NCI-H187 (cell line): ENCODE measurements around the gene ZNF385B.

ENCODE experiments used
- DNase-seq, 2 experiments: peaks; one replicate each; lab custom pipeline; 2025; lab: John Stamatoyannopoulos, UW

The ZNF385B gene

DNA sequence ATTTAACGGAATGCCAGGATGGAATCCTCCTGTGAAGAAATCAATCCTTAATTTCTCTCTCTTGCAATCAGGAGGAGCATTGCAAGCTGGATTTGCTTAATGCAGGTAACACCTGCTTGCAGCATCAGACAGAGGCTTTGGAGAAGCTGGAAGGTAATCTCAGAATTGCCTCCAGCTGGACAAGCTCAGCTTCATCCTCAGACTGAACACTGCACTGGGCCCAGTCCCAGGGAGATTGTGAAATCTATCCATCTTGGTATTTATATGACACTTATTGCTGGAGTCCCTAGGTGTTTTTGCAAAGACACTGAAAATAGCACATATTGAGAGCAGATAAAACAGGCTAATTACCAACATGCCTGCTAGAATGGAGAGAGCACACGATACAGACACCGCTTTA is 417.4 kb downstream of the ZNF385B start:
- DNase-seq, result no peak

GRCh38 chr2:179443180-179443579 is 418.2 kb downstream of the ZNF385B start:
- DNase-seq, result no peak

GRCh38 chr2:179442206-179442605 is 419.2 kb downstream of the ZNF385B start:
- DNase-seq, result no peak

DNA sequence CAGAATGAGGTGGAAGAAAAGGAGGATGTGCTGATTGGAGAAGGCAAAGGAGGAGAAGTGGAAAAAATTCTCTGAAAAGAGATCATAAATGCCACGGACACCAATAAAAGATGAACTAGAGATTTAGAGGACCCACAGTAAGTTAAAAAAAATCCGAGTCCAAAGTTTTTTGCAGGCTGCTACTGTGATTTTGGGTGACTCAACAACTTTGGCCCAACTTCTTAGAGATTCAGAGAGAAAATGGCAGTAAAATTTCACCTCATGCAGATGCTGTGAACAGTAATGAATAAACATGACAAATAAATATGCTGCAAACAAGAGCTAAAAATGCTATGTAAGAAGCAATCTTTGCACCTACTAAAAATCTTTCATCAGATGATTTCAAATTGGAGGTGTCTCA is 419.9 kb downstream of the ZNF385B start:
- no peak for DNase-seq

DNA sequence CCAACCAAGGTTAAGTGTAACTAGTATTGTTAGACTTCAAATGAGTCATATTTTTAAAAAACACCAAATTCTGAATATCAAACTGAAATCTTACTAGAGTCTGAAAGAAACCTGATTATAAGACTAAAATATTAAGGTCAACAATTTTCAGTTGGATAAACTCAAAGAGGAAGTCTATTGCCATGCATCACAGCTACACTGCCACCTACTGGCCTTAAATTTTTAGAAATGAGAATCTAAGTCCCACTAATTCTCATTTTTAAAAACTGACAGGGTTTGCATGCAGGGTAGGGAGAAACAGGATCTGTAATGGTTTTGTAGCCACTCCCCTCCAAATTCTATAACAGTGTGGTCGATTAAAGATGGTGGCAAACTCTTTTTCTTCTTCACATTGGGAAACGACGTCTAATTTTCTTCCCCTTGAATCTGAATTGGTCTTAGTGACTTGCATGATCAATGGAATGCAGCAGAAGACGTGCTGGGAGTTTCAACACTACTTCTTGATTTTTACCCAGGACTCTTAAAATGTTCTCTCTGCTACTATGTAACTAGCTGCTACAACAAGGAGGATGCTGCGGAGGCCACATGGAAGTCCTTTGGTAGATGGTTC is 420.7 kb downstream of the ZNF385B start:
- DNase-seq, result no peak

GRCh38 chr2:179438654-179439053 is 422.8 kb downstream of the ZNF385B start:
- DNase-seq, result no peak

DNA sequence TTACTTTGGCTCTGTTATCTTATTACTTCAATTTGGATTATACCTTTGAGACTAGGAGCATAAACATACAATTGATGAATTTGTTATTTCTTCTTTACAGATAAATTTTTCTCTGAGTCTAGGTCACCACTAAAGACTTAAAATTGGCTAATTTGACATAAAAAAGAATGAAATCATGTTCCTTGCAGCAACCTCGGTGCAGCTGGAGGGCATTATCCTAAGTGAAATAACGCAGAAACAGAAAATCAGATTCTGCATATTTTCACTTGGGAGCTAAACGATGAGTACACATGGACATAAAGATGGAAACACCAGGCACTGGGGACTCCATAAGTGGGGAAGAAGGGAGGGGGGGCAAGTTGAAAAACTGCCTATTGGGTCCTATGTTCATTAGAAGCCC is 424.0 kb downstream of the ZNF385B start:
- no peak for DNase-seq

GRCh38 chr2:179435566-179435965 is 425.8 kb downstream of the ZNF385B start:
- no peak for DNase-seq

DNA sequence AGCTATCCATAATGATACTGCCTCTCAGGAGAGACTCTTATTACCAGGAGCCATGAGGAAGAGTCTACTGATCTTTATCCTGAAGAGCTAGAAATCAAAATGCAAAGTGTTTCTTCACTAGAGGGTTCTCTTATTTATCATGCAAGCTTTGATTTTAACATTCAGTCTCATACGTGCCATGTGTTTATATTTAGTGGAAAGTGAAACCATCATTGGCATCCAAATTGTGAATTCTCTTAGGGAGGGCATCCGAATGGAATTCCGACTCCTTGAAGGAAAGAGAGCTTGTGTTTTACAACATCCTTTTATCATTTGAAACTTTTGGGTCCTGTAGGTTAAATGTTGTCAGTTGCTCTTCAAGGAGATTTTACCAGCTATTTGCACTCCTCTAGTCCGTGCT is 426.4 kb downstream of the ZNF385B start:
- DNase-seq, result no peak

- no peak for DNase-seq
Measured at GRCh38 chr2:179434357-179434756, 427.1 kb downstream of the ZNF385B start.

- DNase-seq, result no peak
Measured at GRCh38 chr2:179432751-179433150, 428.7 kb downstream of the ZNF385B start.

DNA sequence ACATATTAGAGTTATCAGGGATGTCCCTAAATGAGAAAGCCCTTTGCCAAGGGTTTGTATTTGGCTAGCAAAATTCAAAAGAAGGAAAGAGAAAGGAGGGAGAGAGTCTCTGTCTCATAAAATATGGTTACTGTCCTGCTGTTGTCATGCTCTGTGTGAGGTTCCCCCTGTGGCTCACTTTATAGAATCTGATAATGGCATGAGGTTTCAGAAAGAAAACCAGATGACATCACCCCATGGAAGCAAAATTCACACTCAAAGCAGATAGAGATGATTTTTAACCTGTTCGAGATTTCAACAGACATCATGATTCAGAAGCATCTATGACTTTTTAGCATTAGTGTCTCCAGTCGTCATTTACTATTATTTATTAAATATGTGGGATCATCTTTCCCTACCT is 431.8 kb downstream of the ZNF385B start:
- DNase-seq, result no peak

GRCh38 chr2:179429060-179429471 is 432.3 kb downstream of the ZNF385B start:
- no peak for DNase-seq

DNA sequence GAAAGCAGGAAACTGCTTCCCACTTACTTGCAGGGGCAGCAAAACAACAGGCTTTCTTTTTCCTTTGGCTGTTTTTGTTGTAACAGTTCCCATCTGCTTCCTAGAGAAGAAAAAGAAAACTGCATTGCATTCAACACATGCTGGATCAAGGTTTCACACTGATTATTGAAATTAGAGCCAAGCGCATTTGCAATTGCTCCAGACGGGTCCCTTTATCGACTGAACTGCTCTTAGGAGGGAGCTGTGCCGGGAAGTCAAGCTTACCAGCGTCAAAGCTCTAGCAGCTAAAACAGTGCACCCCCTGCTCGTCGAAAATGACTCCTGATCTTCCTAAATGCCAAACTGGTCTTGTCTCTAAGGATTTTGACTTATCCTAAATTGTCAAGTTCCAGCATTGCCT is 432.8 kb downstream of the ZNF385B start:
- DNase-seq, result no peak

DNA sequence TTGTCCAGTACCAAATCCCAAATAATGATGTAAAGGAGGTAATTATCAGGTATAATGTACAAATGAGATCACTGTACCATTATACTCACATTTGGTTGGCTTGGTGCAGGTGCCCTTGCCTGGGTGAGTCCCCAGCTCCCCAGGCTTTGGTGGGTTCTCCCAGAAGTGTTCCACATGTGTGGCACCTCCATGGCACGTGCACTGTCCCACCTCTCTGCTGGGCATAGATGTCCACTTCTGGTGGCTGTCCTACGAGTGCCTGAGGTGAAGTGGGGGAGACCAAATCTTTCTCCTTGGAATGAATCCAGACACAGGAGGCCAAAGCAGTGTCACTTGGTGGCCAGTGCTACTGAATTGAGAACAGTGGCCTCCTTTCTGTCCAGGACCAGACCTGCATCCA is 434.3 kb downstream of the ZNF385B start:
- DNase-seq, result no peak

DNA sequence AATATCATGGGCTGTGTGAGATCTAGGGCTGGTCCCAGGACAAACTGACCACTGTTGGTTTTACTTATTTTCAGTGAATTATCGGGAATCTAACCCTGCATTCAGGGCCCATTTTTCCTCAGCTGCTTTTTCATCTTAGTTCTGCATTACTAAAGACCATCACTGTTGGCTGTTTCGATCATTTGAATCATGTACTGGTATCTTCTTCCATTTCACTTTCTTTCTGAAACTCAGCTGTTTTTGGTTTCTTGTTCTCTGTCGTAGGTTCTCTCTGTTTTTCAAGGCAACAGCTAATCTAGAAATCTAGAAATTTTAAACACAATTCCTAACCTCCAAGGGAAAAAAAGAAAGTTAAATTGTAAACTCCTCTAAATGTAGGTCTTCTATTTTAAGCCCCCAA is 436.8 kb downstream of the ZNF385B start:
- DNase-seq, result no peak

GRCh38 chr2:179422037-179422643 is 439.3 kb downstream of the ZNF385B start:
- no peak for DNase-seq

DNA sequence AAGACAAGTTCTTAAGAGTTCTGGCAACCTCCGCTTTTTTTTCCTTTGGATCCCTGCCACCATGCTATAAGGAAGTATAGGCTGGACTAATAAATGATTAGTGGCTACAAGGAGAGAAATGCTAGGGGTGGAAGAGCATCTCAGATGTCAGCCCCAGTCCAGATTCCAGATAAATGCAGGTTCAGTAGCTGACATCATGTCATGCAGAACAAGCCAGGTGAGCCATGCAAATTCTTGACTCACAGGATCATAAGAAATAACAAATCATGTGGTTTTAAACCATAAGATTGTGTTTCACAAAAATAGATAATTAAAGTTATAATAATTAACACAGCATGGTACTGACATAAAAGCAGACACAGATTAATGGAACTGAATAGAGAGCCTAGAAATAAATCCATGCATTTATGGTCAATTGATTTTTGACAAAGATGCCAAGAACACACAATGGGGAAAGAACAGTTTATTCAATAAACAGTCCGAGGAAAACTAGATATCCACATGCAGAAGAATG is 443.9 kb downstream of the ZNF385B start:
- DNase-seq, result no peak

DNA sequence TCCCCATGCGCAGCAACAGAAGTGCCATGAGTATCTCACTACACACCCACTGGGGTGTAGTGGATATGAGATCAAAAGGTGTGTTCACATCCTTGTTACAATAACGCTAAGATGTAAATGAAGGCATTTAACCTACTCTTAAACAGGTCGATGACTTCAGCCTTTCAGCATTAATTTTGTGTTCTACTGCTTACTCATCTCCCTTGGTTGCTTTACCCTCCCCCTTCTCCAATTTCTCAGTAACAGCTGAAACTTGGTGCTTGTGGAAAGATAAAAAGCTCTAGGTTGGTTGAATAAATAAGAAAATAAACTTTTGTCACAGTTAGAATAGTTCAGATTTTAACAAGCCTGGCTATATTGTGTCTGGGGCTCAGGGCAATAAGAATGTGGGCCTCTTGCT is 449.3 kb downstream of the ZNF385B start:
- DNase-seq, result no peak

- DNase-seq, result no peak
Measured at GRCh38 chr2:179410552-179411356, 450.7 kb downstream of the ZNF385B start.

GRCh38 chr2:179403624-179404023 is 457.8 kb downstream of the ZNF385B start:
- no peak for DNase-seq

GRCh38 chr2:179393481-179393880 is 467.9 kb downstream of the ZNF385B start:
- DNase-seq, result no peak
